Measurements from ENCODE around the gene MYH16.
"Not testable (repeated sequence)": the region's sequence is repeated elsewhere in the genome, so short reads cannot be mapped to it uniquely, and the experiment has no call there.

Gene MYH16

DNA sequence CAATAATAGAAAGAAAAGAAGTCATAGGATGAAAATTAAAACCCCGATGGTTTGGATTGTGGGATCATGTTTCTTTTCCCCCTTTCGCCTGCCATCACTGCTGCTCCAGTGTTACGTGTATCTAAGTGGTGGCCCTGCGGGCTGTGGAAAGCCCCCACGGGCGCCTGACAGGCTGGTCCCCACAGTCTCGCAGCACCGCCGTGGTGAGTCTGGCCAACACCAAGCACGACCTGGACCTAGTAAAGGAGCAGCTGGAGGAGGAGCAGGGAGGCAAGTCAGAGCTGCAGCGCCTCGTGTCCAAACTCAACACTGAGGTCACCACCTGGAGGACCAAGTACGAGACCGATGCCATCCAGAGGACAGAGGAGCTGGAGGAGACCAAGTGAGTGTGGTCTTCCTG, 19.5 kb downstream of the MYH16 start:
- no peak for DNase-seq (ENCODE audit: low read depth)
- no peak overlapping the region for H3K4me3 ChIP-seq (ENCODE audit: low read depth, low read length)

- DNase-seq (ENCODE audit: low read depth): no peak
- no peak overlapping the region for H3K4me3 ChIP-seq (ENCODE audit: low read depth, low read length)
Measured at GRCh38 chr7:99293167-99293566, 20.5 kb downstream of the MYH16 start.

DNA sequence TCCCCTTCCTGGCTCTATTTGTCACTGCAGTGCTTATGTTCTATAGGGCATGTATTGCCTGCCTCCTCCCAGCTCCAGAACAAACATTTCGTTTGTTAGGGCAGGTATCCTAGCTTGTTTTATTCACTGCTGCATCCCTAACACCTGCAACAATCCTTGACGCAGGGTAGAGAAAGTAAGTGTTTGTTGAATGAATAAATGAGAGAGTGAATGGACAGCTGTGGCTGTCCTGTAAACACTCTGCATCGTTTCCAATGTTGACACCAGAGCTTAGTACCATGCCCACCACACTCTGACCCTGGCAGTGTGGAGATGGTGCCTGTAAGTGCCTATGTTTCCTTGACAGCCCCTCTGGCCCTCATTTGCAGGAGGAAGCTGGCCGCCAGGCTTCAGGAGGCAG, 21.0 kb downstream of the MYH16 start:
- no peak for DNase-seq (ENCODE audit: low read depth)
- no peak overlapping the region for H3K4me3 ChIP-seq (ENCODE audit: low read depth, low read length)

DNA sequence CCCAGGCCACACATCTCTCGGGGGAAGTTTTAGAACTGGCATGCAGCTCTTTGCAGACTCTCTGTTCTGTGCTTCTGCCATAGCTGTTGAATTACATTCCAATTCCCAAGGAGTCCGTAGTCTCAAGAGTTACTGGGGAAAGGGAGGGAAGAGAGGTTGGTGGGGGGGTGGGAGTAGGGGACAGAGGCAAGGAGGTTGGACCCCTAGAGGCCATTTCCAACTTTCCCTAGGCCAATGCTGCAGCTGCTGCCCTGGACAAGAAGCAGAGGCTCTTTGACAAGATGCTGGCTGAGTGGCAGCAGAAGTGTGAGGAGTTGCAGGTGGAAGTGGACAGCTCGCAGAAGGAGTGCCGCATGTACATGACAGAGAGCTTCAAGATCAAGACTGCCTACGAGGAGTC, 23.8 kb downstream of the MYH16 start:
- DNase-seq (ENCODE audit: low read depth): no peak
- H3K4me3 ChIP-seq (ENCODE audit: low read depth, low read length): no peak overlapping the region

- H3K4me3 ChIP-seq (ENCODE audit: low read depth, low read length): no peak overlapping the region
- no peak for DNase-seq (ENCODE audit: low read depth)
Measured at GRCh38 chr7:99301496-99301895, 28.9 kb downstream of the MYH16 start.

GRCh38 chr7:99305473-99306260, 33.0 kb downstream of the MYH16 start:
- no peak overlapping the region for H3K4me3 ChIP-seq (ENCODE audit: low read depth, low read length)

DNA sequence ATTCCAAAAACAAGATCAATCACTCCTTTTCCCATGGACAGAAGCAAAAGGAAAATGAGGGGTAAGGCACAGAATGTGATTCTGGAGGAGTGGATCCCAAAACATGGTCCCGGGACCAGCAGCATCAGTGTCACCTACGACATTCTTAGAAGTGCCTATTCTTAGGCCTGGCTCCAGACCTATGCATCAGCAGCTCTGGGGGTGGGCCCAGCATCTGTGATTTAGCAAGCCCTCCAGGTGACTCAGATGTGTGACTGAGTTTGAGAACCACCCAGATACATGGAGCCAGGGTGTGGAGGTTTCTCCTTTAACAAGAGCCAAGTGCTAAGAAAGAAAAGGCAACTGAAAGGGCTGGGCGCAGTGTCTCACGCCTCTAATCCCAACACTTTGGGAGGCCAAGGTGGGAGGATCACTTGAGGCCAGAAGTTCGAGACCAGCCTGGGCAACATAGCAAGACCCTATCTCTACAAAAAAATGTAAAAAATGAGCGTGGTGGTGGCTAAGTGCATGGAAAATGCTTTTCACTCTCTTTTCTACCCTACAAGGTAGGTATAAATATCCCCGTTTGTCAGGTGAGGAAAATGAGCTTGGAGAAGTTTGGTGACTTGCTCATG, 35.9 kb downstream of the MYH16 start:
- no peak for DNase-seq (ENCODE audit: low read depth)
- H3K4me3 ChIP-seq (ENCODE audit: low read depth, low read length): no peak overlapping the region

More at GRCh38 chr7:99305473-99306260, 33.0 kb downstream of the MYH16 start:
- DNase-seq (ENCODE audit: low read depth): no peak

DNA sequence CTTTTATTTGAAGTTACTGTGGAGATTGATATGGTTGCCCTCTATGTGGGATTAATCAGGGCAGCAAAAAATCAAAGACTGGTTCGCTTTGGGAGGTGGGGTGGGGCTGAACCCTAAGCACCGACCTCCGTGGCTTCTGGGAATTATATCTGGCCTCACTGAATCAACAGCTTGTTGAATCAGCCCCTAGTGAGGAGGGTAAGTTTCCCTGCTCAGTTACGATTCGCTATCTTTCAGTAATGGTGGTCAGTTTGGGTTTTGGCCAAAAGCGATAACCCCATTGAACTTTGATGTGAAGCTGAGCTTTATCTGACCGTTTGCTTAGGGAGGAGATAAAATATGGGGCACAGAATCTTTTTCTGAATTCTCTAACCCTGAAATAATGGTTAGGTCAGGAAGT, 36.5 kb downstream of the MYH16 start:
- no peak for DNase-seq (ENCODE audit: low read depth)
- H3K4me3 ChIP-seq (ENCODE audit: low read depth, low read length): no peak overlapping the region

DNA sequence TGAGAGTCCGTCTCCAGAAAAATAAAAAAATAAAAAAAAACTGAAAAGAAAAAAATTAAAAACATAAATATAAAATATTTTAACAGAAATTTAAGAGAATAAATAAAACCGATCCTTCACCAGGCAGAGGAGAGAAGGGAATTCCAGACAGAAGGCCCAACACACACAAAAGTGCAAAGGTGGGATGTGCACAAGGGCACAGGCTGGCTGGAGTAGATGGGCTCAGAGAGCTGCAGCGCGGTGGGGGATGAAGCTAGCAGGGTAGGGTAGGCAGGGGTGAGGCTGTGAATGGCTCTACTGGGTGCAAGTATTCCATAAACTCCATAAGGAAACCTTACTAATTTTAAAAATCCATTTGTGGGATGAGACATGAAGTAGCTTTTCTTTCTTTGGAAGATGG, 37.4 kb downstream of the MYH16 start:
- no peak overlapping the region for H3K4me3 ChIP-seq (ENCODE audit: low read depth, low read length)
- no peak for DNase-seq (ENCODE audit: low read depth)

- no peak overlapping the region for H3K4me3 ChIP-seq (ENCODE audit: low read depth, low read length)
Measured at GRCh38 chr7:99311702-99312101, 39.1 kb downstream of the MYH16 start.

DNA sequence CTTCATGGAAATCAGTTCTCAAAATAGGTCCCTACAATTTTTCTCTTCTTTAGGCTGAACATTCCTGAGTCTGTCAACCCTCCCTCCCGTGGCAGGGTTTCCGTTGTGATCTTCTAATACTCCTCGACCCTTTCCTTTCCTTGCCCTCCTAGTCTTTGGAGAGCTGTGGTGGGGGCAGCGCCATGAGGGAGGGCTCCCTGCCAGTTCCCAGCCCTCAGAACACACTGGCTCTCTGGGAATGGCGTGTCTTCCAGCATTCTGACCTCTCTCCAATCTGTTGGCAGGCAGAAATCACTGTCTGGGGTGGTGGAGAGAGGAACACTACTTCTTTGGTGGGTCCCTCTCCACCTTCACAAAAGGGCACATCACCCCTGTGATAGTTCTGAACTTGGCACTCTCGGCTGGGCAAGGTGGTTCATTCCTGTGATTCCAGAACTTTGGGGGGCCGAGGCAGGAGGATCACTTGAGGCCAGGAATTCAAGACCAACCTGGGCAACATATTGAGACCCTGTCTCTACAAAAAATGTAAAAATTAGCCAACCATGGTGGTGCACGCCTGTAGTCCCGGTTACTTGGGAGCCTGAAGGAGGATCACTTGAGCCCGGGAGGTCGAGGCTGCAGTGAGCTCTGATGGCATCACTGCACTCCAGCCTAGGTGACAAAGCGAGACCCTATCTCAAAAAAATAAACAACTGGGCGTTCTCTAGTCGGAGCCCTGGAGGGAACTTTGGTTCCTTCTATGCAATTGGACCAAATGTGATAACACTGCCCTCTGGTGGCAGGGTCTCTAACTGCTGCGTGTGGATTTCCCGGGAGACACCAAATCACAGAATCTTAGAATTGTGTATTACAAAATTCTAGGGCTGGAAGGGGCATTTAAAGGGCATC, 39.9 kb downstream of the MYH16 start:
- no peak for DNase-seq (ENCODE audit: low read depth)
- H3K4me3 ChIP-seq (ENCODE audit: low read depth, low read length): no peak overlapping the region

More at GRCh38 chr7:99311702-99312101, 39.1 kb downstream of the MYH16 start:
- DNase-seq (ENCODE audit: low read depth): no peak

DNA sequence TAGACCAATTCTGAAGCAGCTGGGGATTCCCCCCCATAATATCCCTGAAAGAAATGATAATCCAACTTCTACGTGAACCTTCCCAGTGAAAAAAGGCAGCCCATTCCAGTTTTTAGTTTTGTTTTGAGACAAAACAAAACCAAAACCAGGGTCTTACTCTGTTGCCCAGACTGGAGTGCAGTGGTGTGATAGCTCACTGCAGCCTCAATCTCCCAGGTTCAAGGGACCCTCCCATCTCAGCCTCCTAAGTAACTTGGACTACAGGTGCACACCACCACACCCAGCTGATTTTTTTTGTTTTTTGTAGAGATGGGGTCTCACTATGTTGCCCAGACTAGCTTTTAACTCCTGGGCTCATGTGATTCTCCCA, 40.5 kb downstream of the MYH16 start:
- no peak overlapping the region for H3K4me3 ChIP-seq (ENCODE audit: low read depth, low read length)
- DNase-seq (ENCODE audit: low read depth): no peak

GRCh38 chr7:99314504-99314903, 41.9 kb downstream of the MYH16 start:
- no peak overlapping the region for H3K4me3 ChIP-seq (ENCODE audit: low read depth, low read length)
- no peak for DNase-seq (ENCODE audit: low read depth)

GRCh38 chr7:99320371-99320770, 47.7 kb downstream of the MYH16 start:
- DNase-seq (ENCODE audit: low read depth): no peak

GRCh38 chr7:99322659-99323058, 50.0 kb downstream of the MYH16 start:
- not testable (repeated sequence) for DNase-seq (ENCODE audit: low read depth); H3K4me3 ChIP-seq (ENCODE audit: low read depth, low read length)

More at GRCh38 chr7:99320371-99320770, 47.7 kb downstream of the MYH16 start:
- H3K4me3 ChIP-seq (ENCODE audit: low read depth, low read length): no peak overlapping the region

- H3K4me3 ChIP-seq (ENCODE audit: low read depth, low read length): peak overlapping the region; percentile 98
- no peak for DNase-seq (ENCODE audit: low read depth)
Measured at GRCh38 chr7:99324559-99324958, 51.9 kb downstream of the MYH16 start.

- no peak for DNase-seq (ENCODE audit: low read depth)
- peak overlapping the region; percentile 98 for H3K4me3 ChIP-seq (ENCODE audit: low read depth, low read length)
Measured at GRCh38 chr7:99325001-99325493, 52.4 kb downstream of the MYH16 start.

GRCh38 chr7:99325592-99326407, 53.2 kb downstream of the MYH16 start, which contains the start of gene ARPC1A:
ARPC1A (plus strand) TSS chr7:99325898; CDS start chr7:99333354, 7,456 bp downstream.
- H3K4me3 ChIP-seq (ENCODE audit: low read depth, low read length): peak within 1 kb of the TSS; percentile 98
- peak; percentile 76 for DNase-seq (ENCODE audit: low read depth)

GRCh38 chr7:99326408-99326782, 53.8 kb downstream of the MYH16 start:
- peak overlapping the region; percentile 98 for H3K4me3 ChIP-seq (ENCODE audit: low read depth, low read length)
- DNase-seq (ENCODE audit: low read depth): no peak
